GM18505 (cell line): ENCODE data around the gene CAPN15.

Experiments used
- ATAC-seq: cut with Tn5 transposase; IDR thresholded peaks from one replicate; pipeline ENCODE4 v1.9.1; 2021; ENCODE audit not compliant: unreplicated experiment
- POLR2A ChIP-seq: IDR thresholded peaks from 4 replicates; pipeline ENCODE4 v1.6.1; 2011; ENCODE audit warnings: borderline replicate concordance; ENCODE audit not compliant: insufficient read depth, insufficient read length; ENCODE audit errors: extremely low read depth

Gene CAPN15

GRCh38 chr16:583470-583814, 55.9 kb downstream of the CAPN15 start:
- ATAC-seq, result no peak
- TF ChIP-seq POLR2A, result no peak

- no peak for ATAC-seq
- no peak for TF ChIP-seq POLR2A
Observed at GRCh38 chr16:583815-584591, 56.5 kb downstream of the CAPN15 start.

- no peak for TF ChIP-seq POLR2A
- no peak for ATAC-seq
Observed at GRCh38 chr16:585351-585750, 57.8 kb downstream of the CAPN15 start.

GRCh38 chr16:586047-586644, 58.6 kb downstream of the CAPN15 start:
- ATAC-seq, result no peak
- no peak for TF ChIP-seq POLR2A

GRCh38 chr16:586645-587590, 59.4 kb downstream of the CAPN15 start:
- no peak for ATAC-seq
- TF ChIP-seq POLR2A, result no peak

GRCh38 chr16:588639-588888, 61.1 kb downstream of the CAPN15 start:
- no peak for TF ChIP-seq POLR2A
- ATAC-seq, result peak; percentile 1

GRCh38 chr16:588889-589657, 61.6 kb downstream of the CAPN15 start:
- ATAC-seq, result peak; percentile 68
- peak; percentile 83 for TF ChIP-seq POLR2A

- no peak for TF ChIP-seq POLR2A
- peak; percentile 71 for ATAC-seq
Observed at GRCh38 chr16:589658-590187, 62.2 kb downstream of the CAPN15 start, which contains the start of gene RAB40C. Gene RAB40C (plus strand): TSS chr16:590066. CDS start chr16:590292, 226 bp downstream.

- peak; percentile 2 for ATAC-seq
- TF ChIP-seq POLR2A, result no peak
Observed at GRCh38 chr16:590188-590814, 62.8 kb downstream of the CAPN15 start.

- TF ChIP-seq POLR2A, result no peak
- ATAC-seq, result no peak
Observed at GRCh38 chr16:590815-591200, 63.3 kb downstream of the CAPN15 start.

GRCh38 chr16:591231-591630, 63.7 kb downstream of the CAPN15 start:
- no peak for TF ChIP-seq POLR2A
- no peak for ATAC-seq

GRCh38 chr16:591892-592517, 64.5 kb downstream of the CAPN15 start:
- TF ChIP-seq POLR2A, result no peak
- no peak for ATAC-seq
